ENCODE measurements around the gene ADRA2A.

The ADRA2A gene

GRCh38 chr10:111075577-111076185, 1.1 kb upstream of the ADRA2A start:
- no peak overlapping the region for H3K4me3 ChIP-seq (ENCODE audit: low read depth, low read length)
- no peak overlapping the region for H3K27ac ChIP-seq
- H3K79me2 ChIP-seq = no peaks in the 10 kb centered on the region
- H3K9ac ChIP-seq = no peak overlapping the region
- no peaks in the 10 kb centered on the region for H3K27me3 ChIP-seq (ENCODE audit: control insufficient read depth, insufficient read depth, low read length)
- peak overlapping the region; percentile 68 for H3K4me2 ChIP-seq (ENCODE audit: low read length)
- no peak for TF ChIP-seq CTCF (IDR thresholded peaks at IDR 0.05)
- peak overlapping the region; percentile 48 for H2AFZ ChIP-seq
- H3K4me1 ChIP-seq = no peaks in the 10 kb centered on the region
- H3K36me3 ChIP-seq (ENCODE audit: control insufficient read depth, insufficient read depth, low read length) = no peaks in the 10 kb centered on the region
- H3K9me3 ChIP-seq (ENCODE audit: control insufficient read depth, low read length) = no peaks in the 10 kb centered on the region

GRCh38 chr10:111076191-111076681, 593 bp upstream of the ADRA2A start:
- Histone ChIP-seq H3K4me2 (ENCODE audit: low read length) (peak overlapping the region; percentile 68), H3K4me3 (ENCODE audit: low read depth, low read length) (peak overlapping the region; percentile 45), H3K36me3 (ENCODE audit: control insufficient read depth, insufficient read depth, low read length) (no peaks in the 10 kb centered on the region), H3K9ac (no peak overlapping the region), H3K27me3 (ENCODE audit: control insufficient read depth, insufficient read depth, low read length) (no peaks in the 10 kb centered on the region), H3K4me1 (no peaks in the 10 kb centered on the region), H3K79me2 (no peaks in the 10 kb centered on the region), H2AFZ (peak overlapping the region; percentile 48), H3K27ac (no peak overlapping the region), H3K9me3 (ENCODE audit: control insufficient read depth, low read length) (no peaks in the 10 kb centered on the region)
- TF ChIP-seq CTCF (IDR thresholded peaks at IDR 0.05) = peak; percentile 64

- H3K27me3 ChIP-seq (ENCODE audit: control insufficient read depth, insufficient read depth, low read length) = no peaks in the 10 kb centered on the region
- no peaks in the 10 kb centered on the region for H3K4me1 ChIP-seq
- no peaks in the 10 kb centered on the region for H3K9me3 ChIP-seq (ENCODE audit: control insufficient read depth, low read length)
- no peaks in the 10 kb centered on the region for H3K79me2 ChIP-seq
- peak overlapping the region; percentile 45 for H3K4me3 ChIP-seq (ENCODE audit: low read depth, low read length)
- H3K4me2 ChIP-seq (ENCODE audit: low read length) = peak overlapping the region; percentile 68
- TF ChIP-seq CTCF (IDR thresholded peaks at IDR 0.05) = no peak
- H2AFZ ChIP-seq = peak overlapping the region; percentile 48
- H3K36me3 ChIP-seq (ENCODE audit: control insufficient read depth, insufficient read depth, low read length) = no peaks in the 10 kb centered on the region
- no peak overlapping the region for H3K9ac ChIP-seq
- no peak overlapping the region for H3K27ac ChIP-seq
These were observed 603 bp downstream of the ADRA2A start for GRCh38 chr10:111077479-111077784.

- no peaks in the 10 kb centered on the region for H3K27me3 ChIP-seq (ENCODE audit: control insufficient read depth, insufficient read depth, low read length)
- no peak for TF ChIP-seq CTCF (IDR thresholded peaks at IDR 0.05)
These were observed 1.1 kb downstream of the ADRA2A start for GRCh38 chr10:111077785-111078504.

More at GRCh38 chr10:111077785-111078504, 1.1 kb downstream of the ADRA2A start:
- Histone ChIP-seq H3K4me2 (ENCODE audit: low read length) (peak overlapping the region; percentile 68), H3K9ac (no peak overlapping the region), H3K4me3 (ENCODE audit: low read depth, low read length) (peak overlapping the region; percentile 45), H3K27ac (no peak overlapping the region), H3K79me2 (no peaks in the 10 kb centered on the region), H3K9me3 (ENCODE audit: control insufficient read depth, low read length) (no peaks in the 10 kb centered on the region), H2AFZ (peak overlapping the region; percentile 48), H3K36me3 (ENCODE audit: control insufficient read depth, insufficient read depth, low read length) (no peaks in the 10 kb centered on the region), H3K4me1 (no peaks in the 10 kb centered on the region)

All from parathyroid adenoma (tissue), 2 donors.